Measurements from ENCODE around the gene HBEGF. TPM values are rescaled to one million over a fixed set of nuclear protein-coding genes. Genes with fewer than 3 reads are reported as not detected.
A peak's percentile ranks its signal among the peaks of the same experiment; 100 is the strongest.

Gene HBEGF
- total and polyA plus RNA-seq, 2 experiments from 2014 or later, result 4.9 to 9.5 TPM

- Histone ChIP-seq H3K9me2 (ENCODE audit: insufficient read depth) (no peaks in the 10 kb centered on the region), H3K79me2 (ENCODE audit: insufficient read depth) (peaks cover 88% of the 10 kb centered on the region), H3K4me3 (no peak overlapping the region), H4K20me1 (ENCODE audit: insufficient read depth) (no peaks in the 10 kb centered on the region), H3K9ac (no peak overlapping the region), H3F3A (ENCODE audit: insufficient read depth) (peaks cover 64% of the 10 kb centered on the region), H3K36me3 (ENCODE audit: low read depth) (0 out of 2 replicates have a peak, but pooled peaks cover 7% of the 10 kb centered on the region), H3K27me3 (replicated peaks; ENCODE audit: insufficient read depth) (no peaks in the 10 kb centered on the region), H2AFZ (no peak overlapping the region), H3K4me2 (ENCODE audit: unreplicated experiment) (peak overlapping the region; percentile 23), H3K9me3 (ENCODE audit: low read depth) (no peaks in the 10 kb centered on the region), H3K27ac (peak overlapping the region; percentile 20), H3K4me1 (ENCODE audit: insufficient read depth) (peaks cover 73% of the 10 kb centered on the region)
- DNase-seq, result peak; percentile 93
- in situ Hi-C loops (cut with MboI), result no loop called here
- TF ChIP-seq EZH2phosphoT487 (IDR thresholded peaks at IDR 0.05; ENCODE audit: insufficient read depth, low read depth), result no peak
- 0% methylated on average over 1 of the region's 1 CpG for WGBS, 2 experiments (ENCODE audit: low coverage in 1 of 2, low lambda C conversion rate in 2 of 2, missing lambda C conversion rate in 2 of 2)
Measured at GRCh38 chr5:140295414-140295813, 51.0 kb downstream of the HBEGF start.

GRCh38 chr5:140294753-140295152 lies 51.6 kb downstream of the HBEGF start:
- 65 to 72% methylated on average over 2 of the region's 2 CpGs for WGBS, 2 experiments (ENCODE audit: low coverage in 1 of 2, low lambda C conversion rate in 2 of 2, missing lambda C conversion rate in 2 of 2)
- in situ Hi-C loops (cut with MboI), result no loop called here

GRCh38 chr5:140293849-140294100 lies 52.6 kb downstream of the HBEGF start:
- Histone ChIP-seq H4K20me1 (ENCODE audit: insufficient read depth) (no peaks in the 10 kb centered on the region), H3K4me3 (no peak overlapping the region), H3K36me3 (ENCODE audit: low read depth) (0 out of 2 replicates have a peak, but pooled peaks cover under 1% of the 10 kb centered on the region), H3K27me3 (replicated peaks; ENCODE audit: insufficient read depth) (no peaks in the 10 kb centered on the region), H3K9me2 (ENCODE audit: insufficient read depth) (no peaks in the 10 kb centered on the region), H3K4me2 (ENCODE audit: unreplicated experiment) (no peak overlapping the region), H3K9me3 (ENCODE audit: low read depth) (no peaks in the 10 kb centered on the region), H2AFZ (no peak overlapping the region), H3K79me2 (ENCODE audit: insufficient read depth) (peaks cover 89% of the 10 kb centered on the region), H3K9ac (no peak overlapping the region), H3K27ac (no peak overlapping the region), H3K4me1 (ENCODE audit: insufficient read depth) (peaks cover 60% of the 10 kb centered on the region), H3F3A (ENCODE audit: insufficient read depth) (peaks cover 51% of the 10 kb centered on the region)
- in situ Hi-C loops (cut with MboI), result no loop called here
- 10 to 17% methylated on average over 1 of the region's 1 CpG for WGBS, 2 experiments (ENCODE audit: low coverage in 1 of 2, low lambda C conversion rate in 2 of 2, missing lambda C conversion rate in 2 of 2)
- TF ChIP-seq EZH2 (IDR thresholded peaks at IDR 0.05; ENCODE audit: insufficient read depth, poor library complexity, severe bottlenecking) (no peak), EZH2phosphoT487 (IDR thresholded peaks at IDR 0.05; ENCODE audit: insufficient read depth, low read depth) (no peak)
- DNase-seq, result no peak

More at GRCh38 chr5:140294753-140295152, 51.6 kb downstream of the HBEGF start:
- no peak for DNase-seq
- Histone ChIP-seq H4K20me1 (ENCODE audit: insufficient read depth) (no peaks in the 10 kb centered on the region), H3K4me3 (no peak overlapping the region), H3K4me1 (ENCODE audit: insufficient read depth) (peaks cover 69% of the 10 kb centered on the region), H3K4me2 (ENCODE audit: unreplicated experiment) (peak overlapping the region; percentile 23), H3K36me3 (ENCODE audit: low read depth) (0 out of 2 replicates have a peak, but pooled peaks cover 7% of the 10 kb centered on the region), H3K27ac (peak overlapping the region; percentile 8), H3K79me2 (ENCODE audit: insufficient read depth) (peaks cover 89% of the 10 kb centered on the region), H3K27me3 (replicated peaks; ENCODE audit: insufficient read depth) (no peaks in the 10 kb centered on the region), H3K9me3 (ENCODE audit: low read depth) (no peaks in the 10 kb centered on the region), H3F3A (ENCODE audit: insufficient read depth) (peaks cover 60% of the 10 kb centered on the region), H3K9me2 (ENCODE audit: insufficient read depth) (no peaks in the 10 kb centered on the region), H3K9ac (no peak overlapping the region), H2AFZ (no peak overlapping the region)
- no peak for TF ChIP-seq EZH2 (IDR thresholded peaks at IDR 0.05; ENCODE audit: insufficient read depth, poor library complexity, severe bottlenecking)
- TF ChIP-seq EZH2phosphoT487 (IDR thresholded peaks at IDR 0.05; ENCODE audit: insufficient read depth, low read depth), result no peak

GRCh38 chr5:140293091-140293848 lies 53.1 kb downstream of the HBEGF start:
- H3K36me3 ChIP-seq (ENCODE audit: low read depth), result no peaks in the 10 kb centered on the region
- DNase-seq, result peak; percentile 52
- TF ChIP-seq EZH2phosphoT487 (IDR thresholded peaks at IDR 0.05; ENCODE audit: insufficient read depth, low read depth), result no peak
- no peak for TF ChIP-seq EZH2 (IDR thresholded peaks at IDR 0.05; ENCODE audit: insufficient read depth, poor library complexity, severe bottlenecking)
- H3K9me2 ChIP-seq (ENCODE audit: insufficient read depth), result no peaks in the 10 kb centered on the region
- H3K27ac ChIP-seq, result no peak overlapping the region
- no peak overlapping the region for H2AFZ ChIP-seq
- no peaks in the 10 kb centered on the region for H4K20me1 ChIP-seq (ENCODE audit: insufficient read depth)
- H3K4me1 ChIP-seq (ENCODE audit: insufficient read depth), result peaks cover 55% of the 10 kb centered on the region
- no peak overlapping the region for H3K4me2 ChIP-seq (ENCODE audit: unreplicated experiment)
- H3K9me3 ChIP-seq (ENCODE audit: low read depth), result no peaks in the 10 kb centered on the region
- peaks cover 93% of the 10 kb centered on the region for H3K79me2 ChIP-seq (ENCODE audit: insufficient read depth)
- H3K27me3 ChIP-seq (replicated peaks; ENCODE audit: insufficient read depth), result no peaks in the 10 kb centered on the region
- no peak overlapping the region for H3K9ac ChIP-seq
- no peak overlapping the region for H3K4me3 ChIP-seq
- H3F3A ChIP-seq (ENCODE audit: insufficient read depth), result peaks cover 46% of the 10 kb centered on the region
- in situ Hi-C loops (cut with MboI), result no loop called here
- 70 to 73% methylated on average over 4 of the region's 4 CpGs for WGBS, 2 experiments (ENCODE audit: low coverage in 1 of 2, low lambda C conversion rate in 2 of 2, missing lambda C conversion rate in 2 of 2)

Measured in GM23248 (cell line).